Esophagus squamous epithelium (tissue), 5 donors: ENCODE measurements around the gene RARS1. TPM values are rescaled to one million over a fixed set of nuclear protein-coding genes. Genes with fewer than 3 reads are reported as not detected.
A peak's percentile ranks its signal among the peaks of the same experiment; 100 is the strongest.

ENCODE experiments used
- DNase-seq: peaks from one replicate; lab custom pipeline; 2025; lab: John Stamatoyannopoulos, UW
- H3K27ac ChIP-seq, 4 donors: fragments of 200-600 bp; sonication (generic); one replicate each; pipeline ENCODE4 v1.5.1; 2016 to 2019; ENCODE audit warnings: mild to moderate bottlenecking in 1 of 4
- H3K27me3 ChIP-seq, 4 donors: fragments of 200-600 bp; sonication (generic); 1 replicate in 3 of 4; 2 replicates in 1 of 4; pipeline versions ENCODE4 v1.5.1 to v1.6.0; 2017 to 2021; ENCODE audit warnings: antibody characterized with exemption in 1 of 4
- H3K36me3 ChIP-seq, 3 donors: fragments of 200-600 bp; sonication (generic); one replicate each; pipeline ENCODE4 v1.5.1; 2016 to 2019
- H3K4me1 ChIP-seq, 3 donors: fragments of 200-600 bp; sonication (generic); one replicate each; pipeline ENCODE4 v1.5.1; 2017 to 2019
- H3K4me3 ChIP-seq, 4 donors: fragments of 200-600 bp; sonication (generic); 1 replicate in 3 of 4; 2 replicates in 1 of 4; pipeline ENCODE4 v1.5.1; 2016 to 2019; ENCODE audit warnings: mild to moderate bottlenecking in 2 of 4, moderate library complexity in 1 of 4
- H3K9me3 ChIP-seq, 3 donors: fragments of 200-600 bp; sonication (generic); one replicate each; pipeline ENCODE4 v1.5.1; 2016 to 2019
- POLR2A ChIP-seq, 4 donors: fragments of 450-650 bp; IDR thresholded peaks; one replicate each; pipeline ENCODE4 v1.6.1; 2017; ENCODE audit warnings: antibody characterized with exemption in 4 of 4, mild to moderate bottlenecking in 4 of 4, moderate library complexity in 3 of 4
- WGBS, 2 donors: methylation state at CpG; one replicate each; pipeline ENCODE4 v1.1.5; 2018; 5-methylcytosine and 5-hydroxymethylcytosine counted together
- intact Hi-C: fragments of 100-400 bp; cut with DNase I; formaldehyde crosslinking; loops from one replicate; pipeline ENCODE4 v1.15.0; 2022
- total RNA-seq, 4 donors: library from RNA; depleted of rRNA; stranded (reverse); fragments of >200 nt; gene quantifications; one replicate each; pipeline ENCODE4 v1.1.0, GENCODE V29; 2016
- TF ChIP-seq, protein P1 (sequence below), 6 experiments: fragments of 450-650 bp in 4 of 6; fragments of 200-600 bp in 2 of 6; sonication (generic) in 2 of 6; IDR thresholded peaks; one replicate each; pipeline ENCODE4 v1.5.1; 2016 to 2019; ENCODE audit warnings: antibody characterized with exemption in 6 of 6, mild to moderate bottlenecking in 4 of 6, moderate library complexity in 4 of 6
- donor health status: DM: yes; HTN: yes; CAD: no.

Gene RARS1
- total RNA-seq, 4 donors from 2014 or later = 56.6 to 124 (median 85.8) TPM

DNA sequence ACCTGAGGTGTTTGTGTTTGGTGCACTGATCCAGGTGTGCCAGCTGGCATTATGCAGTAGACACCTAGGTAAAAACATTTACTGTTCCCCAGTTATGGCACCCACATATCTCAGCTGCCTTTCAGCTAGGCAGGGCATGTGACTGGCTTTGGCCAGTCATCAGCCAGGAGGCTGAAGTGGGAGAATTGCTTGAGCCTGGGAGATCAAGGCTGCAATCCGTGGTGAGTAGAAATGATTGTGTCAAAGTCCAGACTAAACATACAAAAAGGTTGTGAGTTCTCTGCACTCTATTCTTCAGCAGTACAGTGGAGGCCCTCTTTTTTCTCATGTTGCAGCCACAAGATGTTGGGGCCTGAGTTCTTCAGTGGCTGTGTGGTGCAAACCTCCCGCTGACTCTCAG lies 39.6 kb downstream of the RARS1 start:
- intact Hi-C loops = no loop called here
- H3K9me3 ChIP-seq = no peaks in the 10 kb centered on the region
- H3K4me3 ChIP-seq = no peak overlapping the region
- peaks cover 0 to 15% (median 6%) of the 10 kb centered on the region in 3 donors for H3K4me1 ChIP-seq
- TF ChIP-seq, protein P1, sequence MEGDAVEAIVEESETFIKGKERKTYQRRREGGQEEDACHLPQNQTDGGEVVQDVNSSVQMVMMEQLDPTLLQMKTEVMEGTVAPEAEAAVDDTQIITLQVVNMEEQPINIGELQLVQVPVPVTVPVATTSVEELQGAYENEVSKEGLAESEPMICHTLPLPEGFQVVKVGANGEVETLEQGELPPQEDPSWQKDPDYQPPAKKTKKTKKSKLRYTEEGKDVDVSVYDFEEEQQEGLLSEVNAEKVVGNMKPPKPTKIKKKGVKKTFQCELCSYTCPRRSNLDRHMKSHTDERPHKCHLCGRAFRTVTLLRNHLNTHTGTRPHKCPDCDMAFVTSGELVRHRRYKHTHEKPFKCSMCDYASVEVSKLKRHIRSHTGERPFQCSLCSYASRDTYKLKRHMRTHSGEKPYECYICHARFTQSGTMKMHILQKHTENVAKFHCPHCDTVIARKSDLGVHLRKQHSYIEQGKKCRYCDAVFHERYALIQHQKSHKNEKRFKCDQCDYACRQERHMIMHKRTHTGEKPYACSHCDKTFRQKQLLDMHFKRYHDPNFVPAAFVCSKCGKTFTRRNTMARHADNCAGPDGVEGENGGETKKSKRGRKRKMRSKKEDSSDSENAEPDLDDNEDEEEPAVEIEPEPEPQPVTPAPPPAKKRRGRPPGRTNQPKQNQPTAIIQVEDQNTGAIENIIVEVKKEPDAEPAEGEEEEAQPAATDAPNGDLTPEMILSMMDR (IDR thresholded peaks at IDR 0.05) = no peak
- no peak for TF ChIP-seq POLR2A (IDR thresholded peaks at IDR 0.05)
- peaks cover 0 to 33% (median 4%) of the 10 kb centered on the region in 4 donors for H3K27me3 ChIP-seq
- DNase-seq = no peak
- H3K36me3 ChIP-seq = no peaks in the 10 kb centered on the region
- H3K27ac ChIP-seq = no peak overlapping the region
- WGBS, 2 donors = 58 to 75% methylated on average over 2 of the region's 2 CpGs

DNA sequence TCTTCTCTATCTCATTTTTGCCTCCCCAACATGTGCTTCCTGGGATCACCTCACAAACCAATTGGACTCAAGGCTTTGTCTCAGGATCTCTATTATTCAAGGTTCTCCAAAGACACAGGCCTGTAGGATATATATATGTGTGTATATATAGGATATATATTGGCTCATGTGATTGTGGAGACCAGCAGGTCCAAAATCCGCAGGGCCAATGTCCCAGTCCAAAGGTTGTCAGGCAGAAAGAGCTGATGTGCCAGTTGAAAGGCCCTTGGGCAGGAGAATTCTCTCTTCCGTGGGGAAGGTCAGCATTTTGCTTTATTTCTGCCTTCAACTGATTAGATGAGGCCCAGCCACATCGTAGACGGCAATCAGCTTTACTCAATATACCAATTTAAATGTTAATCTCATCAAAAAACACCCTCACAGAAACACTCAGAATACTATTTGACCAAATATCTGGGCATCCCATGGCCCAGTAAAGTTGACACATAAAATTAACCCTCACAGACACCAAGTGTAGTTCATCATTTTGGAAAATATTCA lies 41.6 kb downstream of the RARS1 start:
- TF ChIP-seq, protein P1 (IDR thresholded peaks at IDR 0.05) = no peak
- no peak for TF ChIP-seq POLR2A (IDR thresholded peaks at IDR 0.05)
- no peak overlapping the region for H3K27ac ChIP-seq
- 77 to 93% methylated on average over 4 of the region's 4 CpGs for WGBS, 2 donors

DNA sequence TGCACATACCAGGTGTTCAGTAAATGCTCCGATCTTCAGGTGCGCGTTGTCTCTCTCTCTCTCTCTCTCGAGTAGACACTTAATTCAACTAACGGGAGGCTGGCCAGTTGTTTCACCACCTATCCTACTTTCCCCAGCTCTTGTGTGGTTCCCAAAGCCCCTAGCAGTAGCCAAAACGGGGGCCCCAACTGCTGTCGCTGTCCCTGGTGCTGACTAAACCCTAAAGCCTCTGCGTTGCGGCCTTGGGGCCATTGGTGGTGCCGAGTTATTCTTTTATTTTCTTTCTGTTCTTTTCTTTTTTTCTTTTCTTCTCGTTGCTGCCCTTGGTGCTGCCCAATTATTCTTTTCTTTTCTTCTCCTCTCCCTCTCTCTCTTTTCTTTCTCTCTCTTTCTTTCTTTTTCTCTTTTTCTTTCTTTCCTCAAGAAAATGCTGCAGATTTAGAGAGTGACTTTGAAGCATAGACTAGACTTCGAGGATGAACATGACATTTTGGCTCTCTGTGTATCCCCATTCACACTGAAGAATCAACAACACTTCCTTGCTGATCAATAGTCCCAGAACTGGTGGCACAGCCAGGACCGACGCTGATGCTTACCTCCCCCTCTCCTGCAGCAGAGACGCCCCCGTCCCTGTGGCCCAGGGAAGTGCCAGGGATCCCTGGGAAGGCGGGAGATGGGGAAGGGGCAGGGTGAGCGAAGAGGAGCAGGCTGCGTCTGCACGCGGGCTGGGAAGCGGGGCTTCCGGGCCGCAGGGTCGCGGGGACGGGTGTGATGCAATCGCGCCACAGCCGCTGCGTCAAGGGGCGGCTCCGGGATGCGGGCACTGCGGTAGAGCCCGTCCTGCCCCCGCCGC lies 42.5 kb downstream of the RARS1 start, which contains the start of gene FBLL1:
Gene FBLL1, plus strand, starts transcription at position 785 of the 853 bp plus-strand sequence. CDS start 200 bp downstream, outside the sequence.
- peaks cover 0 to 3% (median 0%) of the 10 kb centered on the region in 3 donors for H3K36me3 ChIP-seq
- TF ChIP-seq, protein P1 (IDR thresholded peaks at IDR 0.05) = no peak
- TF ChIP-seq POLR2A (IDR thresholded peaks at IDR 0.05) = no peak
- DNase-seq = no peak
- no peaks in the 10 kb centered on the region for H3K9me3 ChIP-seq
- 28 to 42% methylated on average over 12 to 21 of the region's 38 CpGs for WGBS, 2 donors
- intact Hi-C loops = no loop called here
- H3K4me1 ChIP-seq = peaks cover 0 to 15% (median 6%) of the 10 kb centered on the region in 3 donors
- H3K4me3 ChIP-seq = peak within 1 kb of the TSS; percentile 23 to 62 (median 37)
- H3K27me3 ChIP-seq = peaks cover 0 to 62% (median 7%) of the 10 kb centered on the region in 4 donors
- H3K27ac ChIP-seq = no peak within 1 kb of the TSS

More for the DNA sequence above, 41.6 kb downstream of the RARS1 start:
- H3K9me3 ChIP-seq = no peaks in the 10 kb centered on the region
- H3K4me3 ChIP-seq = no peak overlapping the region
- DNase-seq = no peak
- peaks cover 0 to 3% (median 0%) of the 10 kb centered on the region in 3 donors for H3K36me3 ChIP-seq
- H3K4me1 ChIP-seq = peaks cover 0 to 15% (median 6%) of the 10 kb centered on the region in 3 donors
- intact Hi-C loops = no loop called here
- peaks cover 0 to 53% (median 7%) of the 10 kb centered on the region in 4 donors for H3K27me3 ChIP-seq

DNA sequence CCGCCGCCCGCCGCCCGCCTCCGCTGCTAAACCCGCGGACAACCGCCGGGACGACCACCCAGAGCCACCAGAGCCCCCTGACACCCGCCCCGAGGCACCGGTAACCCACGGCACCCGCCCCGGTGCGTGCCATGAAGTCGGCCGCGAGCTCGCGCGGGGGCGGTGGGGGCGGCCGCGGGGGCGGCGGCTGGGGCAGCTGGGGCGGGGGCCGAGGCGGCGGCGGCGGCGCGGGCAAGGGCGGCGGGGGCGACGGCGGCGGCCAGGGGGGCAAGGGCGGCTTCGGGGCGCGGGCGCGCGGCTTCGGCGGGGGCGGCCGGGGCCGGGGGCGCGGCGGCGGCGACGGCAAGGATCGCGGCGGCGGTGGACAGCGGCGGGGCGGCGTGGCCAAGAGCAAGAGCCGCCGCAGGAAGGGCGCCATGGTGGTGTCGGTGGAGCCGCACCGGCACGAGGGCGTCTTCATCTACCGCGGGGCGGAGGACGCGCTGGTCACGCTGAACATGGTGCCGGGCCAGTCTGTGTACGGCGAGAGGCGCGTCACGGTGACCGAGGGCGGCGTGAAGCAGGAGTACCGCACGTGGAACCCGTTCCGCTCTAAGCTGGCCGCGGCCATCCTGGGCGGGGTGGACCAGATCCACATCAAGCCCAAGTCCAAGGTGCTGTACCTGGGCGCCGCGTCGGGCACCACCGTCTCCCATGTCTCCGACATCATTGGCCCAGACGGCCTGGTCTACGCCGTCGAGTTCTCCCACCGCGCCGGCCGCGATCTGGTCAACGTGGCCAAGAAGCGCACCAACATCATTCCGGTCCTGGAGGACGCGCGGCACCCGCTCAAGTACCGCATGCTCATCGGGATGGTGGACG lies 43.3 kb downstream of the RARS1 start:
- DNase-seq = no peak
- peaks cover 0 to 3% (median 0%) of the 10 kb centered on the region in 3 donors for H3K36me3 ChIP-seq
- peaks cover 0 to 15% (median 6%) of the 10 kb centered on the region in 3 donors for H3K4me1 ChIP-seq
- H3K9me3 ChIP-seq = no peaks in the 10 kb centered on the region
- H3K27ac ChIP-seq = no peak overlapping the region
- peak overlapping the region; percentile 23 to 62 (median 37) for H3K4me3 ChIP-seq
- peaks cover 0 to 69% (median 7%) of the 10 kb centered on the region in 4 donors for H3K27me3 ChIP-seq
- 65 to 80% methylated on average over 3 to 32 of the region's 125 CpGs for WGBS, 2 donors
- TF ChIP-seq, protein P1 (IDR thresholded peaks at IDR 0.05) = no peak
- TF ChIP-seq POLR2A (IDR thresholded peaks at IDR 0.05) = no peak
- intact Hi-C loops = no loop called here
